GM21723 (cell line): ENCODE results near the gene FBXO46.

Source experiments
- ATAC-seq: cut with Tn5 transposase; IDR thresholded peaks from one replicate; pipeline ENCODE4 v1.9.1; 2021; ENCODE audit warnings: mild to moderate bottlenecking, moderate library complexity; ENCODE audit not compliant: unreplicated experiment

FBXO46 gene, protein sequence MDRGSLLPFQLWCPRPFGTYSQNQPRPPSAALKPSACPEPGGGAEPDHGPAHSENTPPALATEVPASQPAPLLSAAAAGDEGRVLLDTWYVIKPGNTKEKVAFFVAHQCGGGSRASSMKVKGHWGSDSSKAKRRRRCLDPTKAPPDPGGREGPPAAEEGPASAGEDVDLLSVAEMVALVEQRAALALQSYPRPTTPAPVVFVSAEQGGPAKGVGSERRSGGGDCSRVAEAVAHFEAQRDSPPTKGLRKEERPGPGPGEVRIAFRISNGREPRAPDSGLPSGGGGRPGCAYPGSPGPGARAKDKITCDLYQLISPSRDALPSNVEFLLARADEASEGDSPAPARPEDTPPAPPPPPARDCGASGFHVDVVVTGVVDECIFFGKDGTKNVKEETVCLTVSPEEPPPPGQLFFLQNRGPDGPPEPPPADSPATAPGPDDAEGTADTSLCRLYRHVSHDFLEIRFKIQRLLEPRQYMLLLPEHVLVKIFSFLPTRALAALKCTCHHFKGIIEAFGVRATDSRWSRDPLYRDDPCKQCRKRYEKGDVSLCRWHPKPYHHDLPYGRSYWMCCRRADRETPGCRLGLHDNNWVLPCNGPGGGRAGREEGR

DNA sequence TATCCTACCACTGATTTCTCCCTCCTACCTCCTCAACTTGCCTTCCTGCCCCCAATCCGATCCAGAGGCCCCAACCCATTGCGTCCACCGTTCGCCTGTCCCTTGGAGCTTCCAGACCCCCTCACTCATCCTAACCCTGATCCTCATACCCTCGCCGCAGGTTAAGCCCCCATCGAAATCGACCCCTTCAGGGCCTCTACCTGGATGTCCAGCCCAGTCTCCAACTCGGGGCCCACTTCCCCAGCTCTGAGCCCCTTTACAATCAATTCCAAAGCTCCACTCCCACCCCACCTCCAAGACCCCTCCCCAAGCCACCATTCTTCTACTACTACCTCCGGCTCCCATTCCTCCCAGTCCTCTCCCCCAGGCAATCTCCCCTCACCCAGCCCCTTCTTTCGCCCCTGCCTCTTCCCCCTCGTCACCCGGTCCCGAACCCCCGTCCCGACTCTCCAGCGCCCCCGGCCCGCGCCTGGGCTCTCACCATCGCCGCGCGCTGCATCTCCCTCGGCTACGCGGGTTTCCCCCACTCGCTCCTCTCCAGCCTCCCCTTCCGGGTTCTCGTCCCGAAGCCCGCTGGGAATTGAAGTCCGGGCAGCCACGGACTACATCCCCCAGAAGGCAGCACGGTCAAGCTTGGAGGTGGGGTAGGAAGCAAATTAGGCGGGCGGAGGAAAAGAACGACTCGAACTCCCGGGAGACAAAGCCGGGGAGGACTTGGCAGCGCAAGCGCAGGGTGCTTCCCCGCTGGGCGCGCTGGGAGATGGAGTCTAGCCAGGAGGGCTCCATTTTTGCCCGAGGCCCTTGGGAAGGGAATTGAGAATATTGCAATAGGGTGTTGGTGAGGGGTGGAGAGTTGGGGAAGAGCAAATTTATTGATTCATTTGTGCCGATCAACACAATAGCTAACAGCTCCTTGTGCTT lies at the start of gene FBXO46:
FBXO46 (minus strand) TSS at position 529 of the 921 bp plus-strand sequence. CDS start 17,401 bp downstream, outside the sequence.
- ATAC-seq = peak; percentile 88

DNA sequence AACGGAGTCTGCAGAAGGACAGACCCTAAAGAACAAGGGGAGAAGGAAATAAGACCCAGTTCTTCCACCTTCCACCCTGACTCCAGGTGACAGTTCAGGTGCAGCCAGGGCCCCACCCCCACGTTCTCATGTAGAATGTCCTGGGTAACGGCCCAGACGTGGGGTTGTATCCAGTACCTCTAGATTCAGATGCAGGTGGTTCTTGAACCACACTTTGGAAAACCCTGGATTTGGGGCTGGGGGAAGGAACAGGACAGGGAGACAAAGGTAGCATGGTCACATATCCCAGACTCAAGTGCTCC lies 49.4 kb upstream of the FBXO46 start:
- ATAC-seq = no peak

DNA sequence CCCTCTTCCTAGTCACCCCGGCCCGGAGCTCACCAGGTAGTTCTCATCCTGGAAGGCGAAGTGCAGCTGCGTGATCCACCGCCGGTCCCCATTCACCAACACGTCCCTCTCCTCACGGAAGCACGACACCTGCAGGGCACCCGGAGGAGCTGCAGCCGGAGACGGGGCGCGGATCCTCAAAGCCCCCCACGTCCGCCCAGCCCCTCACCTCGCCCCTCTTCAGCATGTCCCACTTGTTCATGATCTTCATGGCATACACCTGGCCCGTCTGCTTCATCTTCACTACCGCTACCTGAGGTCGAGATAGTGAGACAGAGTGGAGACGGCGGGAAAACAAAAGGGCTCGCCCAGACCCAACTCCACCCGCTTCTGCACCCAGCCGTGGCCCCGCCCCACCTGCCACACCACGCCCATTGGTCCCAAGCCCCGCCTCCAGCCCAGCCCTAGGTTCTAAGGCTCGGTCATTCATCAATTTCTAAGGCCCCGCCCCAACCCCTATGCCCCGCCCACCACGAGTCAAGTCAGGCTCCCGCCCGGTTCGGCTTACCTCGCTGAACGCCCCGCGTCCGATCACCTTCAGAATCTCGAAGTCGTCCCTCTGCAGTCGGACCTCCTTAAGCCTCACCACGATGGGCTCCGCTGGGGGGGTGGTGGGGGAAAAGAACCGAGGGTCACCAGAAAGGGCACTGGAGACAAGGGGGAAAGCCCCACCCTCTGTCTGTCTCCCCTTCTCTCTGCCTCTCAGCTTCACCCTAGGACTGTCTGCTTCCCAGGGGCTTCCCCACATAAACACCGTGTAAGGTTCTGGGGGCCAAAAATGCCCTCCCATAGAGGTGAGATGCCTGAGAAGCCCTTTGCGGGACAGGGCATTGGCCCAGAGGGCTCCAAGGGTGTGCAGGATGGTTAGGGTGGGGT lies 48.8 kb upstream of the FBXO46 start:
- ATAC-seq = peak; percentile 87

DNA sequence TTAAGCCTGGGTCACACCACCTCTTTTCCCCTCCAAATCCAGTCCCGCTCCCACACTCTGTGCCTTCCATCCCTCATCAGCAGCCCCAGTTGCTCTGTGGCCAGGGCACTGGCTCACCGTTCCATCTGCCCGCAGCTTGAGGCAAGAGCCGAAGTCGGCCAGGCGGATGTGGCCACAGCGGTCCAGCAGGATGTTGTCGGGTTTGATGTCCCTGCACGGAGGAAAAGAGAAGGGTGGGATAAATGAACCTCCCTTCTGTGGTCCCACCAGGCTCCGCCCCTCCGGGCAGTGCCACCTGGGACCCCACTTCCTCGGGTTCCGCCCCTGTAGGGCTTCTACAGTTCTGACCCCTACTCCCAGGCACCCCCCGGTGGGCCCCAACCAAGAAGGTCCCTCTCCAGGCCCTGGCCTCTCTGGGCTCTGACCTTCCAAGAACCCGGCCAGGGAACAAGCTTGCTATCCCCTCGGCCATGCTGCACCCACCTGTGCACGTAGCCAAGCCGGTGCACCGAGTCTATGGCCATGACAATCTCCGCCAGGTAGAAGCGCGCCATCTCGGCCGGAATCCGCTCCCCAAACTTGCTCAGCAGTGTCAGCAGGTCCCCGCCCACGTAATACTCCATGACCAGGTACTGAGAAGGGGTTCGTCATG lies 47.4 kb upstream of the FBXO46 start:
- no peak for ATAC-seq

DNA sequence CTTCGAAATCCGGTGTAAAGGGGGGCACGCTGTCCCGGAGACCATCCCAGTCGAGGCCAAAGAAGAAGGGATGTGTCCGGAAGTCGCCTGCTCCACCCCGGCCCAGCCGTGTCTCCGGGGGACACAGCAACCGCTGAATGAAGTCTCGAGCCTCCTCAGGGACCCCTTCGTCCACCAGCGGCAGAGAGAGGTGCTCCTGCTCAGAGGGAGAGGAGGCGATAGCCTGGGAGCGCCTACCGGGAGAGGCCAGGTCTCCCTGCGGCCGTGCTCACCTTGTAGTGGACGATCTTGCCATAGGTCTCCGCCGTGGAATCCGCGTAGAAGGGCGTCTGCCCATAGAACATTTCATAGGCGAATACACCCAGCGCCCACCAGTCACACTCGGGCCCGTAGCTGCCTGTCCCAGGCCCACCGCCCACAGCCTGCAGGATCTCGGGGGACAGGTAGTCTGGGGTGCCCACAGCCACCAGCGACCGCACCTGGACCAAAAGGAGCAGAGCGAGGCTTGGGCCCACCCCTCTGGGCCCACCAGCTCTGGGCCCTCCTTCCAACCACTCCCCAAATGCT lies 46.8 kb upstream of the FBXO46 start:
- no peak for ATAC-seq

DNA sequence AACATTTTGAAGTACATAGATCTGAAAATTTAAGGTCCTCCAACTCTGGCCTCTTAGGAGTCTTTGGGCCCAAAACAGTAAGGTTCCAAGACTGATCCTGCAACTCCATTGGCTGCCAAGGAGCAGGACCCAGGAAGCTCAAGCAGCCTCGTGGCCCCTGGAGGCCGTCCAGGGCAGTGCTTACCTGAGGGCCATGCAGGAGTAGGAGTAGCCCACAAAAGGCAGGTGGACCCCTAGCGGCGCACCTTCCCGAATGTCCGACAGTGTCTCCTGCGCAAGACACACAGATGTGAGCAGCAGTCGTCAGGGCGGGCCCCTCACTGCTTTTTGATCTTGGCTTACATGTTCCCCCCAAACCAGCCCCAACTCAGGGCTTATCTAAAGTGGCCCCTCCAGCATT lies 44.1 kb upstream of the FBXO46 start:
- no peak for ATAC-seq

DNA sequence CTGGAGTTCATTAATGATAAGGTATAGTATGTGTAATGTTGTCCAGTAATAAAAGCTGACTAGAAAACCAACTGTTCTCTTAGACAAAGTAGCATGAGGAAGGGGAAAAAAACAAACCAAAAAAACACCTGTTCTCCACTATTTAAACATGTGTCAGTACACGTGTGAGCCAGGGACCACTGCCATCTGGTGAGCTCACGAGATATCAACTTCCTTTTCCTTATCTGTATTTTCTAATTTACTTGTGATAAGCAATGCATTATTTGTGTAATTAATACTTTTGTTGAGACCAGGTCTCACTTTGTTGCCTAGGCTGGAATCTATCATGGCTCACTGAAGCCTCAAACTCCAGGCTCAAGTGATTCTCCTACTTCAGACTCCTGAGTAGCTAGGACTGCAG lies 42.7 kb upstream of the FBXO46 start:
- no peak for ATAC-seq

DNA sequence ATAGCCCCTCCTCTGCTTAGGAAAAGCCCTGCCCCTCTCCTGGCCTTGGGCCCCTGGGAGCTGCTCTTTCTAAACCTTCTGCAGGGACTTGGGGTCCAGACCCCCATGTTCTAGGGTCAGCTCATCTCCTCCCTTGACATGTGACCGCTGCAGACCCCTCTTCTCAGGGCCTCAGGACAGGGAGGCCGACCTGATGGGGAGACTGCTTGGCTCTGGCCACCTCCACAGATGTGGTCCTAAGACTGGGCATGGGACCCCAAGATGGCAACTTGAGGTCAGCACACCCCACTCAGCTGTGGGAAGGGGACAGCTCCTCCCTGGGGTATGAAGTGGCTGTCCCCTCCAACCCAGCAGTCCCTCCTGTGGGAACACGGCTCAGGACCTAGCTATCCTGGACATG lies 42.2 kb upstream of the FBXO46 start:
- ATAC-seq = no peak

DNA sequence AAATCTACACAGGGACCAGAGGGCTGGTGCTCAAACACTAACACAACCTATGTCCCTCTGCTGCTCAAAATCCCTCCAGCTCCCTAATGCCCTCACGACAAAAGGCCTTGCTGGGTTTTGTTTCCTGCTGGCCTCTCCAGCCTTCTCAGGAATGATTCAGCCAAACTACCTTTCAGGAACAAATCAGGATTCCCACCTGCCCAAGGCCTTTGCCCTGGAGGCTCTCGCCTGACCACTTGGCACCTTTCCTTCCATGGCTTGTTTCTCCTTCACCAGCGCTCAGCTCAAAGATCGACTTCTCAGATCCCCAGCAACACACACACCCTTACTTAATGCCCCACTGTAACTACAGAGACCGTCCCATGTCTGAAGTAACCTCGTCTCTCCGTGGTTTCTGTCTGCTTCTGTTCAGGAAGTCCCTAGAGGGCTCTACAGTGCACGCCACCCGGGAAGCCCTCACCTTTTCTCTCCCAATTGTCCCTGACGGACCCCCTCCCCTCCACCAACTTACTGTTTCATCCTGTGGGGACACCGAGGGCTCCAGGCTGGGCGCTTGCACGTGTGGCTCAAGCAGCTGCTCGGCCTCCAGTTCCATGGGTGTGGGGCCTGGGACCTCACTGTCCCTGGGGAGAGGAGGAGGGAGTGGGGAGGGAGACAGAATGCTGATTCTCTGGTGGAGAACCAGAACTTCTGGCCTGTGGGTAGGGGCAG lies 41.6 kb upstream of the FBXO46 start:
- no peak for ATAC-seq

DNA sequence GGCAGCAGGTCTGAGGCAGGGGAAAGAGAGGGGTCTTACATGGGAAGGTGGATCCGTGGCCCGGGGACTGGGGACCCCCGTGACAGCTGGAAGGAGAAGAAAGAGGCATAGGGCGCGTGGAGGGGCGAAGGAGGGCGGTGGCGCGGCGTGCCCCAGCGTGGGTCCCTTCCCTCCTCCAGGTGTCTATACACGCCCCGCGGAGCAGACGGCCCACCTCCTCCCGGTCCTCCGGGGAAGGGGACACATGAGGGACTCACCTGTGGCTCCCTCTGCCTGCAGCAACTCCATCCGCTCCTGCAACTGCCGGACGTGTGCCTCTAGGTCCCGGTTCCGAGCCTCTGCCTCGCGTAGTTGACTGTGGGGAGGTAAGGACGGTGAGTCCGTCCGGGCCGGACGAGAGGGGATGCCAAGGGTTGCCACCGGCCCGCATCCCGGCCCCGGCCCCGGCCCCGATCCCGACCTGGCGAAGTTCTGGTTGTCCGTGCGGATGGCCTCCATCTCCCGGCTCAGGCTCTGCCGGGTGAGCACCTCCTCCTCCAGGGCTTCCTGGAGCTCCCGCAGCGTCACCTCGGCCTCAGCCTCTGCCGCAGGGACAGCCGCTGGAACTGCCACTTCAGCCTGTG lies 40.7 kb upstream of the FBXO46 start:
- no peak for ATAC-seq

DNA sequence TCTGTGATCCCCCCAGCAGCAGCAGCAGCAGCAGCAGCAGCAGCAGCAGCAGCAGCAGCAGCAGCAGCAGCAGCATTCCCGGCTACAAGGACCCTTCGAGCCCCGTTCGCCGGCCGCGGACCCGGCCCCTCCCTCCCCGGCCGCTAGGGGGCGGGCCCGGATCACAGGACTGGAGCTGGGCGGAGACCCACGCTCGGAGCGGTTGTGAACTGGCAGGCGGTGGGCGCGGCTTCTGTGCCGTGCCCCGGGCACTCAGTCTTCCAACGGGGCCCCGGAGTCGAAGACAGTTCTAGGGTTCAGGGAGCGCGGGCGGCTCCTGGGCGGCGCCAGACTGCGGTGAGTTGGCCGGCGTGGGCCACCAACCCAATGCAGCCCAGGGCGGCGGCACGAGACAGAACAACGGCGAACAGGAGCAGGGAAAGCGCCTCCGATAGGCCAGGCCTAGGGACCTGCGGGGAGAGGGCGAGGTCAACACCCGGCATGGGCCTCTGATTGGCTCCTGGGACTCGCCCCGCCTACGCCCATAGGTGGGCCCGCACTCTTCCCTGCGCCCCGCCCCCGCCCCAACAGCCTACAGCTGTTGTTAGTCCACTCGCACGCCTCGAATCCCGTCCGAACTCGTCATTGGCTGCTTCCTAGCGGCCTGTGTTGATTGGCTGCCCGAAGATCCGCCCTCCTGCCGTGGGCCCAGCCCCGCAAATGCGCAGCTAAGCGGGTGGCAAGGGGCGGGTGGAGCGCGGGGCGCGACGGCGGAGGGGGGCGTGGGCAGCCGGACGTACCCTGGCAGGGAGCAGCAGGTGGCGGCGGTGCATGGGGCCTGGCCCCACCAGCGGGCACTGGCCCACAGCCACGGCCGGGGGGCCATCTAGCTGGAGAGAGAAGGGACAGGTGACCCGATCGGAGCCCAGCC lies 39.8 kb upstream of the FBXO46 start:
- ATAC-seq = peak; percentile 51

DNA sequence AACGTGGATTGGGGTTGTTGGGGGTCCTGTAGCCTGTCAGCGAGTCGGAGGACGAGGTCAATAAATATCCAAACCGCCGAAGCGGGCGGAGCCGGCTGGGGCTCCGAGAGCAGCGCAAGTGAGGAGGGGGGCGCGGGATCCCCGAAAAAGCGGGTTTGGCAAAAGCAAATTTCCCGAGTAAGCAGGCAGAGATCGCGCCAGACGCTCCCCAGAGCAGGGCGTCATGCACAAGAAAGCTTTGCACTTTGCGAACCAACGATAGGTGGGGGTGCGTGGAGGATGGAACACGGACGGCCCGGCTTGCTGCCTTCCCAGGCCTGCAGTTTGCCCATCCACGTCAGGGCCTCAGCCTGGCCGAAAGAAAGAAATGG lies 39.1 kb upstream of the FBXO46 start:
- ATAC-seq = no peak

DNA sequence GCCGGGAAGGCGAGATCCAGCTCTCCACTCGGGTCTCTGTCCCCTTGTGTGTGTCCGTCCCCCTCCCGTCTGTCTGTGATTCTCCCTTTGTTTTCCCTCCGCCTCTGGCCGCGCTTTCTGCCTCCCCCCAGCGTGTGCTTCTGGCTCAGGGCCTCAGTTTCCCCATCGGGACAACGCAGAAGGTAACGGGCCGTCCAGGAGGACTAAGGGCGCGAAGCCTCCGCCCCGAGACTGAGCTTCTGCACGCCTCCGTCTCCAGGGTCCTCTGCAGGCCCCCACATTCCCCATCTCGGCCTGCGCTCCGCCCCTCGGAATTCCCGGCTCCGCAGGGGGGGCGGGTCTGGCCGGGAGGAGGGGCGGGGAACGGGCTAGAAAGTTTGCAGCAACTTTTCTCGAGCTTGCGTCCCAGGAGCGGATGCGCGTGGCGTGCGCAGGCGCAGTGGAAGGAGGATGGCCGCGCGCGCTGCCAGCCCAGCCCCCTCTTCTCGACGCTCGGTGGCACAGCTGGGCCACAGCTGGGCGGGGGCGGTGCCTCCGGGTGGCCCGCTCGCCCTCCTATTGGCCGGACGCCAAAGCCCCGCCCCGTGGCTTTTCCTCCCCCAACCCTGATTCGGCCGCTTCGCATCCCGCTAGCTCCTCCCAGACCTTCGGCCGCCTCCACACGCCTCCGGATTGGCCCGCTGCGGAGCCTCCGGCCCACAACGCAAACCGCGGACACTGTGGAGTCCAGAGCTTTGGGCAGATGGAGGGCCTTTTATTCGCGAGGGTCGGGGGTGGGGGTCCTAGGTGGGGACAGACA lies 38.5 kb upstream of the FBXO46 start, which contains the start of gene SIX5:
SIX5 (minus strand) TSS at position 269 of the 799 bp plus-strand sequence. CDS start 408 bp downstream, outside the sequence.
- peak; percentile 48 for ATAC-seq

DNA sequence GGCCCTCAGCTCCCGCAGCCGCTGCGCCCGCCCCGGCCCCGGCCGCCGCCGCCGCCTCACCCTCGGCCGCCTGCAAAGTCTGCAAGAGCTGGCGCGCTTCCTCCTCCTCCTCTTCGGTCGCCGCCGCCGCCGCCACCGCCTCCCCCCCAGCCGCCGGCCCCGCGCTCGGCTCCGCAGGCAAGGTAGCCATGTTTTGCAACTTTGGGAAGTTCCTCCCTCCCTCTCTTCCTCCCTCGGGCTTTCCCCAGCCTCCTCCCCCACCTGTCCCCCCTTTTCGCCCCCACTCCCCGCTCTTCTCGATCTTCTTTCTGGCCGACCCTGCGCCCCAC lies 37.9 kb upstream of the FBXO46 start:
- ATAC-seq = no peak

DNA sequence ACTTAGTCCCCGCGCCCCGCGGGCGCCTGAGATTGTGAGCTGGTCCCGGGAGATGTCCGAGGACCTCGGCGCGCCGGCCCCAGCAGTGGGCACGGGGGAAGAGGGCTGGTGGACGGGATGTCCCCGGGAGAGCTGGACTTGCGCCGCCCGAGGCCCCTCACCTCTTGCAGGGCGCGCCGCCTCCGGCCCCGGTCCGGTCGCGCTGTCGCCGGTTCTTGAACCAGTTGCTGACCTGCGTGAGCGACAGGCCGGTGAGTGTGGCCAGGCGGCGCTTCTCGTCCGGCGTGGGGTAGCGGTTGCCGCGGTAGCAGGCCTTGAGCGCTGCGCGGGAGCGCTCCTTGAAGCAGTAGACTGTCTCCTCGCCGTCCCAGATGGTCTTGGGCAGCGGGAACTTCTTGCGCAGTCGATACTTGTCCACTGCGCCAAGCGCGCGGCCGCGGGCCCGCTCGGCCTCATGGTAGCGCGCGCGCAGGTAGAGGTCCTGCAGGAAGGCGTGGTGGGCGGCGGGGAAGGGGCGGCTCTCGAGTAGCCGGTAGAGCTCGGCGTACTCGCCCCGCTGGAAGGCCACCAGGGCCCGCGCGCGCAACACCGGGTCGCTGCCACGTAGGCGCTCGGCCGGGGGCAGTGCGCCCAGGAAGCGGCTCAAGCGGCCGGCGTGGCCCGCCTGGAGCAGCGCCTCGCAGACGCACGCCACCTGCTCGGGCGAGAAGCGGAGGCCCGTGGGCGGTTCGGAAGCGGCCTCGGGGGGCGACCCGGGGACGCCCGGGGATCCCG lies 37.4 kb upstream of the FBXO46 start:
- ATAC-seq = no peak

DNA sequence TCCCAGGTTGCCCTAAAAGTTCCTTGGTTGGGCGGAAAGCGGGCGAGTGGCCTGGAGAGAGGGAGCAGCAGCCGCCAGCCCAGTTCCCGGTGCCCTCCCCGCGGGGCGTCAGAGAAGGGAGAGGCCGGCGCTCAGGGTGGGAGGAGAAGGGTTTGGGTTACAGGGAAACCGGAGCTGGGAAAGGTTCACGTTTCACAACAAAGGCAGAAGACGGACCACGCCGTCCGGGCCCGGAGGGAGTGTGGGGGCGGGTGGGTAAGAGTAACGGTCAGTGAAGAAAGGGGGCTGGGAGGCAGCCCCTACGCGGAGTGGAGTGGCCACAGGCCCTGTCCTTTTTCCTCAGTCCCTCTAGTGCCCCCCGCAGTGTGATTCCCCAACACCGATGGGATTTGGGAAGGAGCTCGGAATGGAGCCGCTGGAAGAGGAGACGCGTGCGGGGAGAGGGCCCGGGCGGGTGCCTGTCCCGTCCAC lies 36.7 kb upstream of the FBXO46 start:
- ATAC-seq = no peak
